CD4-positive, alpha-beta T cell treated with Interleukin-6 at 100 ng/mL for 8 hours (primary cell): ENCODE results near the gene MUC5AC.
"Not testable (repeated sequence)": the region's sequence is repeated elsewhere in the genome, so short reads cannot be mapped to it uniquely, and the experiment has no call there.

ENCODE experiments used
- DNase-seq: peaks from one replicate; pipeline ENCODE4 v3.0.0-alpha.2; 2020; ENCODE audit warnings: mixed read lengths, low spot score

The MUC5AC gene

DNA sequence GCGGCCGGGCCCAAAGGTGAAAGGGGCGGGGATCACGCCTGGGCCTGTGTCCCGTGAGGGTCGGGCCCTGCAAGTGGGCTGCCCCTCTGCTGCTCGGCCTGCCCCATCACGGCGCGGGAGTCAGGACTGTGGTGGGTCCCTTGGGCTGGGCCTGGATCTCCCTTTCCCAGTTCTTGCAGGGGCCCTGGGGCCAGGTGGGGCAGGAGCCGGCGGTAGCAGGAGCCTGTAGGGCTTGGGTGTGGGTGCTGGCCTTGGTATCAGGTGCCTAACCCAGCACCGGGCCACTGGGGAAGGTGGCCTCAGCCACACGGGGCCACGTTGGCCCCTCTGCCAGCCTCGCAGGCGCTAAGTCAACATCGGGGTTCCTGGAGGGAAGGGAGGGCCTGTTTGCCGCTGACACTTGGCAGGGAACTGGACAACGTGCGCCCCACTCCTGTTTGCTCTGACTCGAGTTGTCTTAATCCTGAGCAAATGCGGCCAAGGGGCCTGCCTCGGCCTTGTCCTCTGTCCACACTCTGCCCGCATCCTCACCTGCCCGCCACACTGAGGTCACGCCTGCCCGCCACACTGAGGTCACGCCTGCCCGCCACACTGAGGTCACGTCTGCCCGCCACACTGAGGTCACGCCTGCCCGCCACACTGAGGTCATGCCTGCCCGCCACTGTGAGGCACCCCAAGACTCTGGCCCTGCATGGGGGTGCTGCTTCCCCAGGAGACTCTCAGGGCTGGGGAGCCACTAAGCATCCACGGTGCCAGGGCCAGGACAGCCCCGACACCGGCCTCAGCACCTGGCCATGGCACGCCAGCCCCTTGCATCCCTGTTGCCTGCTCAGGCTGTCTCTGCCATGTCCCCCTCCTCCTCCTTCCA lies 50.9 kb downstream of the MUC5AC start:
- no peak for DNase-seq

DNA sequence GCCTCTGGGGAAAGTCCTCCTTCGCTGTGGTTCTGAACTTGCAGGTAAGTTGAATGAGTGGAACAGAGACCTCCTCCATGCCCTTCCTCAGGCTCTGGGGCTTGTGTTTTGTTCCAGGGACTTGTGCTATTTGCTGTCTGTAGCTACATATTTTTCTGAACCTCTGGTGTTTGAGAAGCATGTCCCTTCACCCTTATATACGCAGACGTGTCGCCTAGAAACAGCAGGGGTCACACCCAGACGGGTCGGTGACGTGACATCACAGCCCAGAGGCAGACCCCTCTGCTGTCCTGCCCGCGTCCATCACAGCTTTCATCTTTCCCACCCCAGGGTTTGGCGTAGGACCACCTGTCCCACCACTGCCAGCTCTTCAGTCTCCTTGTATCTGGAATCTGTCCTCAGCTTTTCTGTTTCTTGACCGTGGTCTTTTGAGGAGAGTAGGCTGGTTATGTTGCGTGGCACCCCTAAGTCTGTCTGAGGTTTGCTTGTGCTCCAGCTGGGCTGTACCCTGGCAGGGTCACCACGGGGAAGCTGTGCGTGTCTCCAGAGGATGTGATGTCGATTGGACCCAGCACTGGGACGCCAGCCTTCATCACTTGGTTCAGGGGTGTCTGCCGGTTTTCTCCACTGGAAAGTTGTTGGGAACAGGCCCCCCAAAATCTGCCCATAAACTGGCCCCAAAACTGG lies 51.8 kb downstream of the MUC5AC start:
- DNase-seq = no peak

DNA sequence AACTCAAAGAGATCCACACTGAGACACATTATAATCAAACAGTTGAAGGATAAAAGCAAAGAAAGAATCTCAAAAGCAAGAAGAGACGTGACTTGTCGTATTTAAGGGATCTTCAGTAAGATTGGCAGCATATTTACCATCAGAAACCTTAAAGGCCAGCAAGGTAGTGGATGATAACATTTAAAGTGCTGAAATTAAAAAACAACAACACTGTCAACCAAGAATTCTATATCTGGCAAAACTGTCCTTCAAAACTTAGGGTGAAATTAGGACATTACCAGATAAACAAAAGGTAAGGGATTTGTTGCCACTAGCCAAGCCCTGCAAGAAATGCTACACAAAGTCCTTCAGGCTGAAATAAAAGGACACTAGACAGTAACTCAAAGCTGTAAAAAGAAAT lies 54.1 kb downstream of the MUC5AC start:
- DNase-seq = no peak

DNA sequence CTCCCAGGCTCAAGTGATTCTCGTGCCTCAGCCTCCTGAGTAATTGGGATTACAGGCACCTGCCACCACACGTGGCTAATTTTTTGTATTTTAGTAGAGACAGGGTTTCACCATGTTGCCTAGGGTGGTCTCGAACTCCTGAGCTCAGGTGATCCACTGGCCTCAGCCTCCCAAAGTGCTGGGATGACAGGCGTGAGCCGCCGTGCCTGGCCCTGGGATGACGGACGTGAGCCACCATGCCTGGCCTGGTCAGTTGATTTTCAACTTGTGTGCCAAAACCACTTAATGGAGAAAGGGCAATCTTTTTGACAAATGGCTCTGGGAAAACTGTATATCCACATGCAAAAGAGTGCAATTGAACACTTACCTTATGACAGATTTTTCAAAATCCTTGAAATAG lies 58.1 kb downstream of the MUC5AC start:
- not testable (repeated sequence) for DNase-seq

DNA sequence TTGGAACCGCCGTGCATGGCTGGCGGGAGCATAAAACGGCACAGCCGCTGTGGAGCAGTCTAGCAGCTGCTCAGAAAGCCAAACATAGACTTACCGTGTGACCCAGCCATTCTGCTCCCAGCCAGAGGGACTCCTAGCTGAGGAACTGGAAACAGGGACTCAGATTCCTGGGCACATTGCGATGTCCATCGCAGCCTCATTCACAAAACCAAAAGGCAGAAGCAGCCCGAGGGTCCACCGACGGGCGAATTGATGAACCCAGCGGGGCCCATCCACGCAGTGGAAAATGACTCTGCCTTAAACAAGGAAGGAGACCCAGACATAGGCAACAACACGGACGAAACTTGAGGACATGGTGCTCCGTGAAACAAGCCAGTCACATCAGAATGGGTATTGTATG lies 59.4 kb downstream of the MUC5AC start:
- no peak for DNase-seq

DNA sequence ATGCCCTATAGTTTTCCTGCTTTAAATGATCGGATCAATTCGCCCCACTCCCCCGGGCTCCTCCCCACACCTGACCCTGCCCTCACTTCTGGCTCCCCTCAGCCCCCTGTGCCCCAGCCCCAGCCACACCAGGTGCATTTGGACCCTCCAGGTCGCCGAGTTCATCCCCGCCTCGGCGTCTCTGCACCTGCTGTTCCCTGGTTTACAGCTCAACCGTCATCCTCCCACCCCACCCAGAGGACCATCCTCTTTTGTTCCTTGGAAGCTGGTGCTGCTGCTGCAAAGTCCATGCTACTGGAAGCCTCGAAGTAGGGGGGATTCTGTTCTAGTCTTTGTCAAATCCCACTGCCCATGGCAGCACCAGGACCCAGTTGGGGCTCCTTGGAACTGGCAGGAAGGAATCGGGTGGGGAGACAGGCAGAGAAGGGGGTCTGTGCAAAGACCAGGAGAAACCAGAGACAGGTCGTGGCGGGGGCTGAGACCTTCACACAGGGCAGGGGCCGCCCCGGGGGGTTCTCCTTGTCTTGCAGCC lies 60.6 kb downstream of the MUC5AC start:
- DNase-seq = no peak

DNA sequence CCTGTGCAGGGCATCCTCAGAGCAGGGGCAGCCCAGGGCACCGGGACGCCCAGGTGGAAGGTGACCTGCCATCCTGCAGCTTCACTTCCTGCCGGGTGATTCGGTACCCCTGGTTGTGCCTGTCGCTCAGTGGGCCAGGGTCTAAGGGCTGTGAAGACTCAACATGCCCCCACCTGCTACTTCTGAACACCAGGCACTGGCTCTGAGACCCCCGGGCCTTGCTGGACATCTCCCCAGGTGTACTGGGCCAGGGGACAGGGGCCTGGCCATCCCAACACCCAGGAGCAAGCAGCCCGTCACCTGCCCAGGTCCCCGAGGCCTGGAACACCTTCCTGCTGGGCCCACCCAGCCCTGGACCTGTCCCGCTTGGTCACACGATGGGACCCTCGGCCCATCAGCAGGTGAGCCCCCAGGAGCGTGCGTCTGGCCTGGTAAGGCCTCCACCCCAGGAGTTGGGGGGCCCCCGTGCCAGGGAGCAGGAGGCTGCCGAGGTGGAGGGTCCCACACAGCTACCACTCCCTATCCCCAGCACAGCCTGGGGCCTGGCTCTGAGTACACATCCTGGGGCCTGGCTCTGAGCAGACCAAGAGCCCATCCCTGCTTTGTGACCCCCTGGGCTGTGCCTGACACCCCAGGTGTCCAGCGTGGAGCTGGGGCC lies 61.2 kb downstream of the MUC5AC start:
- DNase-seq = no peak

DNA sequence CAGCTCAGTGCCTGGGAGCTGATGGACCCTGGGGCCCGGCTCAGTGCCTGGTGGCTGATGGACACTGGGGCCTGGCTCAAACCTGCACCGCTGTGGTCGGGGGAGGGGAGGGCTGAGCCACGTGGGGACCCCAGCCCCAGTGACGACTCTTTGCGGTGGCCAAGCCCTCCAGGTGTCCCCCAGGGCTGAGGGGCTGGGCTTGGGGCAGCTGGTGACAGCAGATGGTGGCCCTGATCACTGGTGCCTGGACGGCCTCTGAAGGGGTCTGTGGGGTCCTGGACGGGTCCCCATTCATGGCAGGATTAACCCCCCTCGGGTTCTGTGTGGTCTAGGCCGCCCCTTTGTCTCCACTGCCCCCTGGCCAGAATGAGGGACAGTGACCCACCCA lies 61.7 kb downstream of the MUC5AC start:
- no peak for DNase-seq

DNA sequence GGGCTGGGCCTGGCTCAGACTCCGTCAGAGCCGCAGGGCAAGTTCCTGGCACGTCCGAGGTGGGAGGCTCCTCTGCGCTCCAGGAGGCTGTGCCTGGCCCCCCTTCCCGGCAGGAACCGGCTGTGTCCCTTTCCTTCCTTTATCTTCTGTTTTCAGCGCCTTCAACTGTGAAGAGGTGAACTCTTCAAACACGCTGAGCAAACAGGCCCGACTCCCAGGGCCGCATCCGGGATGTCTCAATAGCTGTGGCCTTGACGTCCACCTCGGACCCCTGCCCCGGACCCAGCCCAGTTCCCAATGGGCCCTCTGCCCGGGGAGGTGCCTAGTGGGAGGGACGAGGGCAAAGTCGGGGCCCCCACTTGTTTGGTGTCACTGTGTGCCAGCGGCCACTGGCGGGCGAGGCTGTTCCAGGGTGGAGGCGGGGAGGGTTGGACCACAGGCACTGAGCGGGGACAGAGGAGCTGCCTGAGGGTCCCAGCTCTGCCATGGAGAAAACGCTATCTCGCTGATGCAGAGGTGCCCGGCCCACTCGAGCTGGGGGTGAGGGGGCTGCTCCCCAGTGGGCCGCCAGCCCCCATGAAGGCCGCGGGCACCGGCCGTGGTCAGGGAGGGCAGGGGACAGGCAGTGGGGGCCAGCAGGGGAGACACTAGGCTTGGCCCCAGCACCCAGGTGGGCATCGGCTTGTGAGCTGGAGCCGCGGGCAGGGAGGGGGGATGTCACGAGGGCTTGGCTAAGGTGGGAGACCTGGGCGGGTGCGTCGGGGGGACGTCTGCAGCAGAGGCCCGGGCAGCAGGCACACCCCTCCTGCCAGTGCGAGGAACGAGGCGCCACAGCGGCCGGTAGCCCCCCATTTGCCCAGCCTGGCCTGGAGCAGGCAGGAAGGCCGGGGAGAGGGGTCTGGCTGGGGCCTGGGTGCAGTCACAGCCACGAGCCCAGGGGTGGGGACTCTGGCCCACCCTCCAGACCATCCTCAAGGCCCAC lies 62.4 kb downstream of the MUC5AC start:
- DNase-seq = no peak

DNA sequence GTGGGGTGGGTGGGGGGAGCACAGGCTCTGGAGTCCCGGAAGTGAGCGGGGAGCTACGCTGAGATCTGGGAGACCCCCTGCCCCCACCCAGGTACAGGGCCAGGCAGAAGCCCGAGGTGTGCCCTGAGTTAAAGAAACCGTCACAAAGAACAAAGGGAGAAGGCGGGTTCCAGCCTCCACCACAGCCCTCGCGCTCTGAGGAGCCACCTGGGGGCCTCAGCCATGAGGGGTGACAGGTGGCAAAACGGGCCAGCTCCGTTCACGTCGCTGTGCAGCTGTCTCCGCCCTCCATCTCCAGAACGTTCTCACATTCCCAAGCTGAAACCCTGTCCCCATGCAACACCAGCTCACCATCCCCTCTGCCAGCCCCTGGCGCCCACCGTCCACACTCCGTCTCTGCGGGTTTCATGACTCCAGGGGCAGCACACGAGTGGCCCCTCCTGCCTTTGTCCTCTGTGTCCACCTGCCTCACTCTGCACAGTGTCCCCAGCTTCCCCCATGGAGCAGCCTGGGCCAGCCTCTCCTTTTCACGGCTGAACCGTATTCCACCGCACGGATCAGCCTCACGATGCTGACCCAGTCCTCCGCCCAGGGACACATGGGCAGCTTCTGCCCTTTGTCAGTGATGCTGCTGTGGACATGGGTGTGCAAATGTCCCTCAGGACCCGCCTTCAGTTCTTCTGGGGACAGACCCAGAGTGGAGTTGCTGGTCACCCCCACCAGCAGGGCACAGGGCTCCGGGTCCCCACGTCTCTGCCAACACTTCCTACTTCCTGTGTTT lies 63.4 kb downstream of the MUC5AC start:
- no peak for DNase-seq

DNA sequence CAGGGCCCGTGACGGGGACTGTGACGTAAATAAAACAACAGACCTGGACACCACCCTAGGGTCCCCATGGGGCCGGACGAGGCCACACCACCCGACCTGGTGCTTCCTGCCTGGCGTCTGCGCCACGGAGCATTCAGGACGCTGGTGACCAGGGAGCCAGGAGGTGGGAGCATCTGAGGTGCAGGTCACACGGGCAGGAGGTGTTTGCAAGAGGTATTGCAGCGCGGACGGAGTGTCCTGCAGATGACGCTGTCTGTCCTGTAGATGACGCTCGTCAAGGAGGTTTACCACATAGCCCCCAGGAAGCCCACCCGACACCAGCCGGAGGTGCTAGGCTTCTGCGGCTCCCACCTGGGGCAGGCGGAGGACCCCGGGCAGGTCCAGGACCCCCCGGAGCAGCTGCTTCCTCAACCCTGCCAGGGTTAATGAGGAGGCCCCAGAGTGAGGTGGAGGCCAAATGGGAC lies 64.1 kb downstream of the MUC5AC start:
- DNase-seq = no peak

DNA sequence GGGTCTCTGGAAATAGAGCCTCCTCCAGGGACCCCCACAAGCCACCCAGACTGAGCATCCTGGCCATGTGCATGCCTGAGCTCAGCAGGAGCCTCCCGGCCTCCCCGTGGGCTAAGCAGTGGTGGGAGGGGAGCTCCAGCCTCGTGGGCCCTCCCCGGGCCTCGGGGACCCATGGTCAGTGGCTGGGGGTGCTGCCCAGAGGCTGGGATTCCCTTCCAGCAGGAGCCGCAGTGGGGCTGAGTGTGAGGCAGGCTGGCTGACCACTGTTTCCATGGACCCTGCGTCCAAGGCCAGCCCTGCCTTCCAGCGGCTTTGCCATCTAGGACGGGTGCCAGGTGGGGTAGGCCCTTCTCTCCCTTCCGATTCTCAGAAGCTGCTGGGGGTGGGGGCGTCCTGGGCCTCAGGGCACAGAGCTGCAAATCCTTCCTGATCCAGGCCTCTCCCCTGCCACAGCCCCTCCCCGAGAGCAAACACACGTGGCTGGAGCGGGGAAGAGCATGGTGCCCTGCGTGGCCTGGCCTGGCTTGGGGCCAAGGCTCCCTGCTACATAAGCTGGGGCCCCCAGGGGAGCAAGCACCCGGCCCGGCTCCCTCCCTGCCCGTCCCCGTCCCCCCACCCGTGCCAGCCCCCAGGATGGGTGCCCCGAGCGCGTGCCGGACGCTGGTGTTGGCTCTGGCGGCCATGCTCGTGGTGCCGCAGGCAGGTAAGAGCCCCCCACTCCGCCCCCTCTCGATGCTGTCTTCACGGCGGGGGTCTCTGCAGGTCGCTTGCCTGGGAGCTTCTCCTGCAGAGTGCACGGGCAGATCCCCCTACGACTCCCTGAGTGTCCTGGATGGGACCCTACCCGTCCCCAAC lies 65.0 kb downstream of the MUC5AC start, which contains the start of gene MUC5B:
MUC5B (plus strand) TSS at position 576 of the 855 bp plus-strand sequence; CDS start at position 634, 58 bp downstream.
- no peak for DNase-seq

DNA sequence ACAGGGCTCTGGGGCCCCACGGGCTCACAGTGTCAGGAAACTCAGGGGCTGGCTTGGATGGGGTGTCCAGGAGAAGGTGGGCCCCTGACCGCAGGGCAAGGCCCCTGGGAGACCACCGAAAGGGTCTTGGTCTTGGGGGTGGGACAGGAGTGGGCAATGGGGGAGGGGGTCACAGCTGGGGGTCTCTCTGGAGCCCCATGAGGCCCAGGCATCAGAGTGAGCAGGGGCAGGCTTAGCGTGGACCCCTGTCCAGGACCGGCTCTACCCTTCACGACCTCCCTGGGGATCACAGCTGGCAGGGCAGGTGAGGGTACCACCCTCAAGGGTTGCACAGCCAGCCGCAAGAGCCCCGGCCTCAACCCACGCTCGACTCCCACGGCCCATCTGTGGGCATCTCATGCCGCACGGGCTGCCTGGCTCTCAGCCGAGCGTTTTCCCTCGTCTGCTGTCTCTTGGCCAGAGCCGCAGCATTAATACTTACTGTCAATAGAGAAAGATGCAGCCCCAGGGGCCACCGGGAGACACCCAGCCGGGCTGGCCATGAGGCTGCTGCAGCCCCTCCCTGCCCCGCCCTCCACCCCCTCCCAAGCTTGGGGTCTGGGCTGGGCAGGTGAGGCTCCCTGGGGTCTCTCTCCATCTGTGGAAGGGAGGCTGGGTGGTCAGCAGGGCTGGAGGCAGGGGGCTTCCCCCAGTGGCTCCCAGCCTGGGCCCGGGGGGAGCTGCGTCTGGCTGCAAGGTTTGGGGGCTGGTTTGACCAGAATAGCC lies 65.8 kb downstream of the MUC5AC start:
- no peak for DNase-seq

DNA sequence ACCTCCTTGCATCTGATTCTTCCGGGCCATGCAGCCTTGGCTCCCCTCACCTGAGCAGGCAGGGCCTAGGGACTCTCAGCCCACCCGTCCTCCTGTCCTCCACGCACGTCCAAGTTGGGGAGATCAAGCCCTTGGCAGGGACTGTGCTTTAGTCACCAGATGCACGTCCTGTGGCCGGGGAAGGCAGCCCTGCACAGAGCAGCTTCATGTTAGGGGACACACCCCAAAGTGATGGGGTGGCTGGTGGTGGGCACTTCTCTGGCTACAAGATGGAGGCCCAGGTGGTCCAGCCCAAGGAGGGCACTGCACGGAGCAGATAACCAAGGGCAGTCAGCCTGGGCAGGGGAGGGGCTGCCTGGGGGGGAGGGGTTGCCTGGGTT lies 66.3 kb downstream of the MUC5AC start:
- DNase-seq = no peak

DNA sequence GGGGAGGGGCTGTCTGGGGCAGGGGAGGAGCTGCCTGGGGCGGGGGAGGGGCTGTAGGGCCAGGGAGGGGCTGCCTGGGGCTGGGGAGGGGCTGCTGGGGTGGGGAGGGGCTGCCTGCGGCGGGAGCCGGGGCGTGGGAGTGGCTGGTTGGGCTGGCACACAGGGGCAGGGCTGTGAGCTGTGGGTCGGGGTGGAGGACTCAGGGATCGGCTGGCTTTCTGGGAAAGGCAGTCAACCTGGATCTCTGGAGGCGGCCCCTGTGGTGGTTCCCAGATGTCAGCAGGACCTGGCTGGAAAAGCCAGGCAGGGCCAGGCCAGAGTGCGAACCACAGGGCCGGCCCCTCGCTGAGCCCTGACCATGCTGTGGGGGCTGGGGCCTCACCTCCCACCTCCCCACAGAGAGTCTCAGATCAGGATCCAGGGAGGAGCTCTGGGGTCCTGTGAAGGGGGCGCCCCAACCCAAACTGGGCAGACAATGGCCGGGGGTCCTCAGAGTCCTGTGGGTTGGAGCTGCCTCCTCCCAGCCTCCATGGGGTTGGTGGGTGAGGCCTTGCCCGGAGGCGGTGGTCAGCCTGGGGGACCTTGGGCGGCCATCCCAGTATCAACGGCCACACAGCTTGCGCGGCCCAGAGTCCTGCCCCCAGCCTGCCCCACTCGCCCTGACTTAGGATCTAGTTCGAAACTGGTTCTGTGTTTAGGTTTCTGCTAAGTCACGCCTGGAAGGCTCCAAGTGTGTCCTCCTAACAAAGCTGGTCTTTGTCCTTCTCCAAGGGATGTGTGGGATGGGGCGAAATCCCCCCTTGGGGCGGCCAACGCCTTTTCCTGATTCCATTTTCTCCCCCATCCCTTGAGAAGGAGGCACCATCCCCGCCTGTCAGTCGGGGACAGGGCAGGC lies 67.0 kb downstream of the MUC5AC start:
- DNase-seq = no peak

DNA sequence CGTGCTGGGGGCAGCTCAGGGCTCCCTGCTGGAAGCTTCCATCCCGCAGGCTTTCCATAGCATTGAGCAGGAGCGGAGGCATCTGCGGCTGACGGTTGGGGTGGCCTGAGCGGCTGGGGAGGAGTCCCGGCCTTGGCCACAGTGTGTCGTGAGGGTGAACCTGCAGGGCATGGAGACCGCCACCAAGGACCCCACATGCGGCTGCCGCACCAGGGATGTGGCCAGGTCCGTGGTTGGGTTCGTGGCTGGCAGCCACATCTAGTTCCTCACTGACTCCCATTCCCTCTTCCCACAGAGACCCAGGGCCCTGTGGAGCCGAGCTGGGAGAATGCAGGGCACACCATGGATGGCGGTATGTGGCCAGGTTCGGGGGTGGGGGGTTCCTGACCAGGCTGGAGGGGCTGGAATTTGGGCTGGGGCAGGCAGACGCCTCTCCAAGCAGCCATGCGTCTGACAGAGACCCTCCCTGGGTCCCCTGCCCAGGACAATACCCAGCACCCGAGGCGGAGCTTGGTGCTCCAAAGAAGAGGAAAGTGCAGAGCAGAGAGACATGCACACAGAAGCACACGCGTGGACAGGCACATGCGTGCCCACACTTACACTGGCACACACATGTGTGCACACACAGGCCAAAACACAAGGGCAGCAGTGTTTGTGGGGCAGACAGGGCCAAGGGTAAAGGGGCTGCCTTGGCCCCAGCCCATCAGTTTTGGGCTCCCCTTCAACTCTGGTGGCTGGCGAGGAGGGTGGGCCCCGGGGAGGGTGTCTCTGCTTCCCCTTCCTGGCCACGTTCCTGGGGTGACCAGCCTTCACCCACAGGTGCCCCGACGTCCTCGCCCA lies 67.9 kb downstream of the MUC5AC start:
- DNase-seq = no peak
